Neural progenitor cell (in vitro differentiated cells): ENCODE measurements around the gene UBE2I. TPM values are rescaled to one million over a fixed set of nuclear protein-coding genes. Genes with fewer than 3 reads are reported as not detected.

Experiments
- DNase-seq: peaks from one replicate; pipeline ENCODE4 v3.0.0-alpha.2; 2016; ENCODE audit warnings: low spot score
- H2AFZ ChIP-seq: fragments of 200-600 bp; sonication (generic); replicated peaks from 2 replicates; pipeline ENCODE4 v1.6.1; 2016; ENCODE audit warnings: antibody characterized with exemption
- H3F3A ChIP-seq: fragments of 200-600 bp; sonication (generic); 2 replicates; pipeline ENCODE4 v1.6.1; 2016; ENCODE audit warnings: antibody characterized with exemption, low read depth
- H3K27ac ChIP-seq: fragments of 200-600 bp; sonication (generic); 2 replicates; pipeline ENCODE4 v1.5.1; 2016; ENCODE audit warnings: mild to moderate bottlenecking
- H3K27me3 ChIP-seq: fragments of 200-600 bp; sonication (generic); 2 replicates; pipeline ENCODE4 v1.6.1; 2016; ENCODE audit warnings: mild to moderate bottlenecking, moderate library complexity
- H3K36me3 ChIP-seq: fragments of 200-600 bp; sonication (generic); 2 replicates; pipeline ENCODE4 v1.5.1; 2016
- H3K4me1 ChIP-seq: fragments of 200-600 bp; sonication (generic); 2 replicates; pipeline ENCODE4 v1.6.1; 2016; ENCODE audit warnings: mixed run types
- H3K4me2 ChIP-seq: fragments of 200-600 bp; sonication (generic); 2 replicates; pipeline ENCODE4 v1.6.1; 2016
- H3K4me3 ChIP-seq: fragments of 200-600 bp; sonication (generic); 2 replicates; pipeline ENCODE4 v1.5.1; 2016
- H3K79me2 ChIP-seq: fragments of 200-600 bp; sonication (generic); 2 replicates; pipeline ENCODE4 v1.6.1; 2016; ENCODE audit warnings: low read depth
- H3K9ac ChIP-seq: fragments of 200-600 bp; sonication (generic); 2 replicates; pipeline ENCODE4 v1.6.1; 2016
- H3K9me3 ChIP-seq: fragments of 200-600 bp; sonication (generic); 2 replicates; pipeline ENCODE4 v1.5.1; 2016; ENCODE audit warnings: low read depth
- H4K20me1 ChIP-seq: fragments of 200-600 bp; sonication (generic); 2 replicates; pipeline ENCODE4 v1.6.1; 2016; ENCODE audit warnings: low read depth
- H3K27ac Mint-ChIP-seq: 3 replicates; pipeline ENCODE4 v1.8.0; 2021; ENCODE audit warnings: mixed read lengths
- H3K27me3 Mint-ChIP-seq: 2 replicates; pipeline ENCODE4 v1.8.0; 2022; ENCODE audit warnings: low read depth, mild to moderate bottlenecking, inconsistent platforms, moderate library complexity, mixed read lengths; ENCODE audit not compliant: insufficient read depth
- H3K36me3 Mint-ChIP-seq: 3 replicates; pipeline ENCODE4 v1.8.0; 2021; ENCODE audit warnings: mixed read lengths
- H3K4me1 Mint-ChIP-seq: 3 replicates; pipeline ENCODE4 v1.8.0; 2021; ENCODE audit warnings: mixed read lengths
- H3K4me3 Mint-ChIP-seq: 3 replicates; pipeline ENCODE4 v1.8.0; 2021; ENCODE audit warnings: mild to moderate bottlenecking, moderate library complexity, mixed read lengths
- H3K9me3 Mint-ChIP-seq: 3 replicates; pipeline ENCODE4 v1.8.0; 2020; ENCODE audit warnings: mixed read lengths
- CTCF ChIP-seq: fragments of 200-600 bp; sonication (generic); IDR thresholded peaks from 2 replicates; pipeline ENCODE4 v1.5.1; 2017; ENCODE audit warnings: antibody characterized with exemption, mild to moderate bottlenecking
- EZH2 ChIP-seq: fragments of 200-600 bp; sonication (generic); IDR thresholded peaks from 2 replicates; pipeline ENCODE4 v1.6.1; 2017; ENCODE audit warnings: antibody characterized with exemption, mild to moderate bottlenecking, moderate library complexity
- EZH2phosphoT487 ChIP-seq: fragments of 200-600 bp; sonication (generic); IDR thresholded peaks from 2 replicates; pipeline ENCODE4 v1.6.1; 2017; ENCODE audit warnings: antibody characterized with exemption
- total RNA-seq: library from RNA; depleted of rRNA; stranded (reverse); fragments of >200 nt; gene quantifications from 2 replicates; pipeline ENCODE4 v1.2.3, GENCODE V29; 2015; ENCODE audit warnings: low replicate concordance

Gene UBE2I
- total RNA-seq, 1 donor from 2014 or later, result 239 TPM

DNA sequence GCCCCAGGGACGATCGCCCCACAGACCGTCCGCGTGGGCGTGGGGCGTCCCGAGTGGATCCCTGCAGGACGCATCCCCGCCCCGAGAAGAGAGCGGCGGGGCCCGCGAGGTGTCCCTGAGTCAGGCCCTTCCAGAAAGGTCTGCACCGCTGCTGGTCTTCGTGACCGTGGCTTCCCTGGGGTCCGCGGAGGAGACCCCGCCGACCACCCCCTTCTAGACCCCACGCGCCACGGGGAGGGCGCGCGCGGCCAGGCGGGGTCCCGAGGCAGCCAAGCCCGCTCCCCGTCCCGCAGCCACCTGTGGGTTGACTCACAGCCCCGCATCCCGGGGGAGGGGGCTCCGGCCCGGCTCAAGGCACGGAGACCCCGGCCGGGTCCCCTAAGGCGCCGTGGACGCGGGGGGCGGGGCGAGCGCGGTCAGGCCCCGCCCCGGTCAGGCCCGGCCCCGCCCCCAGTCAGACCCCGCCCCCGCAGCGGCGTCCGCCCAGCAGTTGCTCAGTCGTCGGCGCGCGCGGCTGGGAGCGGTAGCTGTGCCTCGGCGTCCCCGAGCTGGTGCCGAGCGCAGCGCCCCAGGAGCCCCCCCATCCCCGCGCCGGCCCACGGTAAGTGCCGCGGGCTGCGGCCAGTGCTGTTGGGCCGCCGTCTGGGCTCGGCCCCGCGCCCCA lies 23.8 kb downstream of the UBE2I start, which contains the start of gene BAIAP3:
Gene BAIAP3 (plus strand): TSS at position 497 of the 664 bp plus-strand sequence. CDS start 4,905 bp downstream, outside the sequence.
- Mint-ChIP-seq H3K4me1 (peaks cover 36% of the 10 kb centered on the region), H3K4me3 (peak within 1 kb of the TSS; percentile 84), H3K27me3 (peaks cover 15% of the 10 kb centered on the region), H3K9me3 (no peaks in the 10 kb centered on the region), H3K27ac (no peak within 1 kb of the TSS), H3K36me3 (no peaks in the 10 kb centered on the region)
- peaks cover 84% of the 10 kb centered on the region for H3K27me3 ChIP-seq
- no peaks in the 10 kb centered on the region for H3K79me2 ChIP-seq
- H3K9ac ChIP-seq, result no peak within 1 kb of the TSS
- H3K4me2 ChIP-seq, result peak within 1 kb of the TSS; percentile 77
- H3K9me3 ChIP-seq, result no peaks in the 10 kb centered on the region
- no peak within 1 kb of the TSS for H2AFZ ChIP-seq
- peaks cover 16% of the 10 kb centered on the region for H3K4me1 ChIP-seq
- DNase-seq, result peak; percentile 77
- peaks cover 52% of the 10 kb centered on the region for H4K20me1 ChIP-seq
- peak within 1 kb of the TSS; percentile 42 for H3K4me3 ChIP-seq
- H3F3A ChIP-seq, result peaks cover 20% of the 10 kb centered on the region
- no peaks in the 10 kb centered on the region for H3K36me3 ChIP-seq
- no peak within 1 kb of the TSS for H3K27ac ChIP-seq
- TF ChIP-seq EZH2phosphoT487 (peak; percentile 5), EZH2 (no peak)

GRCh38 chr16:1333854-1334700 lies 24.6 kb downstream of the UBE2I start:
- peaks cover 36% of the 10 kb centered on the region for H3K4me1 Mint-ChIP-seq
- no peaks in the 10 kb centered on the region for H3K9me3 ChIP-seq
- peak; percentile 94 for TF ChIP-seq EZH2phosphoT487
- no peak for TF ChIP-seq CTCF
- TF ChIP-seq EZH2, result peak; percentile 94
- H3F3A ChIP-seq, result peaks cover 20% of the 10 kb centered on the region
- peaks cover 52% of the 10 kb centered on the region for H4K20me1 ChIP-seq
- H3K27ac ChIP-seq, result no peak overlapping the region
- peaks cover 16% of the 10 kb centered on the region for H3K4me1 ChIP-seq
- H3K4me2 ChIP-seq, result peak overlapping the region; percentile 77
- no peak overlapping the region for H3K27ac Mint-ChIP-seq
- peak overlapping the region; percentile 76 for H3K4me3 Mint-ChIP-seq
- H3K4me3 ChIP-seq, result peak overlapping the region; percentile 42
- H2AFZ ChIP-seq, result no peak overlapping the region
- no peaks in the 10 kb centered on the region for H3K36me3 Mint-ChIP-seq
- peaks cover 15% of the 10 kb centered on the region for H3K27me3 Mint-ChIP-seq
- H3K79me2 ChIP-seq, result no peaks in the 10 kb centered on the region
- H3K36me3 ChIP-seq, result no peaks in the 10 kb centered on the region
- peaks cover 92% of the 10 kb centered on the region for H3K27me3 ChIP-seq
- no peak overlapping the region for H3K9ac ChIP-seq
- DNase-seq, result peak; percentile 54
- no peaks in the 10 kb centered on the region for H3K9me3 Mint-ChIP-seq

DNA sequence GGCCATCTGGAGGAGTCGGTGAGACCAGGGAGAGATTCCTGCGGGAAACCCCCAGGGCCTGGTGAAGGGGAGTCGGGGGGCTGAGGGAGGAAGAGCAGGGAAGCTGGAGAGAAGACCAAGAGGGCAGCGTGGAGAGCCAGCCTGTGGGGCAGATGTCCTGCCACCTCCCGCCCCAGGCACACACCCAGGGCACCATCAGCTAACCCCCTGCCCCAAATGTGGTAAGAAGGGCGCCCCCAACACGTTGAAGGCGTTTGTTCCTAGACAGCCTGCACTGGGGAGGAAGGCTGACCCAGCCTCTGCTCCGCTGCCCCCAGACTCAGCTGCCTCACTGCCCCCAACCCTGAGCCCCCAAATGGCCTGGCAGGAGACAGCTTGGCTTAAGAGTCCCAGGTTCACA lies 25.3 kb downstream of the UBE2I start:
- peaks cover 36% of the 10 kb centered on the region for H3K4me1 Mint-ChIP-seq
- Histone ChIP-seq H2AFZ (no peak overlapping the region), H3K4me2 (peak overlapping the region; percentile 77), H3F3A (peaks cover 20% of the 10 kb centered on the region), H4K20me1 (peaks cover 52% of the 10 kb centered on the region), H3K9ac (no peak overlapping the region), H3K4me1 (peaks cover 16% of the 10 kb centered on the region), H3K27me3 (peaks cover 99% of the 10 kb centered on the region), H3K27ac (no peak overlapping the region), H3K36me3 (no peaks in the 10 kb centered on the region), H3K4me3 (peak overlapping the region; percentile 42), H3K79me2 (no peaks in the 10 kb centered on the region), H3K9me3 (no peaks in the 10 kb centered on the region)
- DNase-seq, result no peak
- H3K36me3 Mint-ChIP-seq, result no peaks in the 10 kb centered on the region
- peak overlapping the region; percentile 76 for H3K4me3 Mint-ChIP-seq
- H3K27me3 Mint-ChIP-seq, result peaks cover 15% of the 10 kb centered on the region
- no peaks in the 10 kb centered on the region for H3K9me3 Mint-ChIP-seq
- TF ChIP-seq EZH2 (peak; percentile 55), EZH2phosphoT487 (peak; percentile 7), CTCF (no peak)
- H3K27ac Mint-ChIP-seq, result no peak overlapping the region
